Mesenchymal stem cell (in vitro differentiated cells and primary cell): Measurements from ENCODE around the gene ALCAM.

Experiments
- DNase-seq: peaks from one replicate; pipeline ENCODE4 v3.0.0-alpha.2; 2013
- H2AFZ ChIP-seq: one replicate; pipeline ENCODE4 v1.6.1; 2013; ENCODE audit warnings: low read depth, mild to moderate bottlenecking, control low read depth, inconsistent platforms, low read length, moderate library complexity
- H2AK5ac ChIP-seq: 2 replicates; pipeline ENCODE4 v1.6.1; 2013; ENCODE audit warnings: low read length, moderate library complexity, mild to moderate bottlenecking, inconsistent platforms; ENCODE audit not compliant: severe bottlenecking
- H2BK120ac ChIP-seq: one replicate; pipeline ENCODE4 v1.6.1; 2013; ENCODE audit warnings: low read depth, mild to moderate bottlenecking, inconsistent platforms, low read length, moderate library complexity
- H2BK12ac ChIP-seq, 2 experiments: one replicate each; pipeline ENCODE4 v1.6.1; 2013; ENCODE audit warnings: inconsistent platforms in 2 of 2, low read length in 2 of 2, mild to moderate bottlenecking in 2 of 2, moderate library complexity in 2 of 2, control low read depth in 1 of 2
- H2BK15ac ChIP-seq: one replicate; pipeline ENCODE4 v1.6.1; 2013; ENCODE audit warnings: mild to moderate bottlenecking, low read depth, inconsistent platforms; ENCODE audit not compliant: poor library complexity, severe bottlenecking
- H2BK5ac ChIP-seq: 2 replicates; pipeline ENCODE4 v1.6.1; 2013; ENCODE audit warnings: low read depth, mild to moderate bottlenecking, low read length, control low read depth, inconsistent platforms; ENCODE audit not compliant: poor library complexity, severe bottlenecking
- H3K14ac ChIP-seq, 2 experiments: one replicate each; pipeline ENCODE4 v1.6.1; 2013; ENCODE audit warnings: inconsistent platforms in 2 of 2, low read length in 2 of 2, control low read depth in 1 of 2, mild to moderate bottlenecking in 1 of 2, moderate library complexity in 1 of 2
- H3K18ac ChIP-seq, 2 experiments: one replicate each; pipeline ENCODE4 v1.6.1; 2013; ENCODE audit warnings: inconsistent platforms in 2 of 2, low read length in 2 of 2, control low read depth in 1 of 2, low read depth in 1 of 2, mild to moderate bottlenecking in 1 of 2
- H3K23ac ChIP-seq, 2 experiments: one replicate each; pipeline ENCODE4 v1.6.1; 2013; ENCODE audit warnings: inconsistent platforms in 2 of 2, low read length in 2 of 2, mild to moderate bottlenecking in 2 of 2, moderate library complexity in 2 of 2, control low read depth in 1 of 2
- H3K27ac ChIP-seq: 2 replicates; pipeline ENCODE4 v1.5.1; 2013; ENCODE audit warnings: mild to moderate bottlenecking, moderate library complexity, low read length, control low read depth, inconsistent platforms; ENCODE audit not compliant: poor library complexity, severe bottlenecking
- H3K27me3 ChIP-seq, 2 experiments: 2 replicates each; pipeline versions ENCODE4 v1.6.1 to v1.7.0; 2013; ENCODE audit warnings: low read length in 2 of 2, mild to moderate bottlenecking in 2 of 2, moderate library complexity in 2 of 2, control low read depth in 1 of 2, inconsistent platforms in 1 of 2; ENCODE audit not compliant: control insufficient read depth in 1 of 2, insufficient read depth in 1 of 2
- H3K36me3 ChIP-seq, 2 experiments: 2 replicates each; pipeline versions ENCODE4 v1.6.1 to v1.7.0; 2013; ENCODE audit warnings: low read length in 2 of 2, control low read depth in 1 of 2, inconsistent platforms in 1 of 2, low read depth in 1 of 2, mild to moderate bottlenecking in 1 of 2; ENCODE audit not compliant: insufficient read depth in 2 of 2, control insufficient read depth in 1 of 2
- H3K4ac ChIP-seq, 2 experiments: one replicate each; pipeline ENCODE4 v1.6.1; 2013; ENCODE audit warnings: inconsistent platforms in 2 of 2, low read length in 2 of 2, mild to moderate bottlenecking in 2 of 2, moderate library complexity in 2 of 2, control low read depth in 1 of 2, low read depth in 1 of 2
- H3K4me1 ChIP-seq: 2 replicates; pipeline ENCODE4 v1.6.1; 2013; ENCODE audit warnings: low read depth, low read length, control low read depth; ENCODE audit not compliant: control insufficient read depth, insufficient read depth
- H3K4me2 ChIP-seq: 2 replicates; pipeline ENCODE4 v1.6.1; 2013; ENCODE audit warnings: low read length, mild to moderate bottlenecking, inconsistent platforms; ENCODE audit not compliant: poor library complexity, severe bottlenecking
- H3K4me3 ChIP-seq, 2 experiments: 2 replicates each; pipeline versions ENCODE4 v1.5.1 to v1.7.0; 2013; ENCODE audit warnings: low read length in 2 of 2, mild to moderate bottlenecking in 2 of 2, control low read depth in 1 of 2, low read depth in 1 of 2; ENCODE audit not compliant: insufficient read depth in 1 of 2
- H3K79me1 ChIP-seq: replicated peaks from 2 replicates; pipeline ENCODE4 v1.6.1; 2013; ENCODE audit warnings: mild to moderate bottlenecking, control low read depth, low read length, inconsistent platforms; ENCODE audit not compliant: poor library complexity, severe bottlenecking
- H3K9ac ChIP-seq: 2 replicates; pipeline ENCODE4 v1.7.0; 2013; ENCODE audit warnings: mild to moderate bottlenecking, low read length, moderate library complexity
- H3K9me3 ChIP-seq: 2 replicates; pipeline ENCODE4 v1.7.0; 2013; ENCODE audit warnings: mild to moderate bottlenecking, low read length; ENCODE audit not compliant: control insufficient read depth
- H4K8ac ChIP-seq: one replicate; pipeline ENCODE4 v1.6.1; 2013; ENCODE audit warnings: inconsistent platforms, mild to moderate bottlenecking, low read length, moderate library complexity
- H4K91ac ChIP-seq: one replicate; pipeline ENCODE4 v1.6.1; 2013; ENCODE audit warnings: mild to moderate bottlenecking, low read length, inconsistent platforms
- WGBS: methylation state at CpG from one replicate; pipeline ENCODE4 v1.1.7; 2013; ENCODE audit warnings: mixed read lengths; 5-methylcytosine and 5-hydroxymethylcytosine counted together

The ALCAM gene

DNA sequence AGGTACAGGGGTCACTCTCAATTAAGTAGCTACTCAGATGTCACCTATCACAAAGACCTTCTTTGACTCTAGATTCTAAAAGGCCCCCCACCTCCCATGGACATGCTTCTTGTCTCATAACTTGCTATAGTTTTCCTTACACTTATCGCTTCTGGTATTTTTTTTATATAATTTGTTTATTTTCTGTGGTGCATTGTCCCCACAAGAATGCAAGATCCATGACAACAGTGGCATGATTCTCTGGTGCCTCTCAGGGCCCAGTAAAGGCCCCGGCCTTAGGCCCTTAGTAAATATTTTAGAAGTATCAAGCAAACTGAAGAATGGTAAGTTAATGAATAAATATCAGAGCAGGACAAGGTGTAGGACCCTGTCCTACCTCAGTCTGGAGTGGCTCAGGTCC lies 253.5 kb downstream of the ALCAM start:
- H2AFZ ChIP-seq = no peak overlapping the region
- H3K36me3 ChIP-seq = no peaks in the 10 kb centered on the region
- H3K79me1 ChIP-seq = no peaks in the 10 kb centered on the region
- H3K4me1 ChIP-seq = no peaks in the 10 kb centered on the region
- H2AK5ac ChIP-seq = no peak overlapping the region
- no peak overlapping the region for H3K9ac ChIP-seq
- no peaks in the 10 kb centered on the region for H3K9me3 ChIP-seq
- H3K4me2 ChIP-seq = no peak overlapping the region
- no peaks in the 10 kb centered on the region for H3K27me3 ChIP-seq
- H3K23ac ChIP-seq = no peak overlapping the region
- no peak overlapping the region for H3K4me3 ChIP-seq
- no peak overlapping the region for H2BK5ac ChIP-seq
- peak overlapping the region in 1 of 2 experiments; percentile 21 for H3K18ac ChIP-seq
- 44% methylated on average over 1 of the region's 2 CpGs for WGBS
- H4K91ac ChIP-seq = no peak overlapping the region
- H3K14ac ChIP-seq = no peak overlapping the region
- H3K4ac ChIP-seq = no peak overlapping the region
- H2BK120ac ChIP-seq = no peak overlapping the region
- H3K27ac ChIP-seq = no peak overlapping the region
- DNase-seq = peak; percentile 18
- no peak overlapping the region for H4K8ac ChIP-seq
- H2BK12ac ChIP-seq = no peak overlapping the region
- no peak overlapping the region for H2BK15ac ChIP-seq

DNA sequence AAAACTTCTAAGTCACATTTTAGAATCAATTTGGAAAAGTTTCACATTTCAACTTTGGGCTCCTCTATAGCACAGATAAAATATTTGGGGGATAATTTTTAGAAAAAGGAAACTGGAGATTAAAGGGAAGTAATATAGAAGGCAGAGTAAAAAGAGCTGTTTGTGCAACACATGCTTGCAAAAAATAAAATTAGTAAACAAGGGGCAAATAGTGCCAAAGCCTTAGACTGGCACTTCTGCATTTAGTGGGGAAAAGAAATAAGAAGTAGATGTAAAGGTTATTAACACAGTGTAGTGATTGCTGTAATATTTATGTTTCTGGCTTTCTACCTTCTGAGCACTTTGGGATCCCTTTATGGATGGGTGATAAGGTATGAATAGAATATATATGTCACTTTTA lies 255.5 kb downstream of the ALCAM start:
- Histone ChIP-seq H3K79me1 (no peaks in the 10 kb centered on the region), H4K91ac (no peak overlapping the region), H3K4me1 (no peaks in the 10 kb centered on the region), H3K27ac (no peak overlapping the region), H3K27me3 (no peaks in the 10 kb centered on the region), H3K36me3 (no peaks in the 10 kb centered on the region), H3K9ac (no peak overlapping the region), H2BK5ac (no peak overlapping the region), H2BK15ac (no peak overlapping the region), H3K4me2 (no peak overlapping the region), H4K8ac (no peak overlapping the region), H3K18ac (no peak overlapping the region), H2BK120ac (no peak overlapping the region), H3K9me3 (no peaks in the 10 kb centered on the region), H3K23ac (no peak overlapping the region), H2BK12ac (no peak overlapping the region), H2AFZ (no peak overlapping the region), H3K14ac (no peak overlapping the region), H3K4ac (no peak overlapping the region), H3K4me3 (no peak overlapping the region), H2AK5ac (no peak overlapping the region)
- DNase-seq = no peak
